ENCODE measurements around the gene SND1.

The SND1 gene

GRCh38 chr7:128006550-128007302, 354.7 kb downstream of the SND1 start:
- in situ Hi-C loops (cut with MboI; ENCODE audit: low pct_unique_long_range_greater_than_20kb, low sequenced_read_pairs, unreplicated experiment) = no loop called here
- TF ChIP-seq, protein P1, sequence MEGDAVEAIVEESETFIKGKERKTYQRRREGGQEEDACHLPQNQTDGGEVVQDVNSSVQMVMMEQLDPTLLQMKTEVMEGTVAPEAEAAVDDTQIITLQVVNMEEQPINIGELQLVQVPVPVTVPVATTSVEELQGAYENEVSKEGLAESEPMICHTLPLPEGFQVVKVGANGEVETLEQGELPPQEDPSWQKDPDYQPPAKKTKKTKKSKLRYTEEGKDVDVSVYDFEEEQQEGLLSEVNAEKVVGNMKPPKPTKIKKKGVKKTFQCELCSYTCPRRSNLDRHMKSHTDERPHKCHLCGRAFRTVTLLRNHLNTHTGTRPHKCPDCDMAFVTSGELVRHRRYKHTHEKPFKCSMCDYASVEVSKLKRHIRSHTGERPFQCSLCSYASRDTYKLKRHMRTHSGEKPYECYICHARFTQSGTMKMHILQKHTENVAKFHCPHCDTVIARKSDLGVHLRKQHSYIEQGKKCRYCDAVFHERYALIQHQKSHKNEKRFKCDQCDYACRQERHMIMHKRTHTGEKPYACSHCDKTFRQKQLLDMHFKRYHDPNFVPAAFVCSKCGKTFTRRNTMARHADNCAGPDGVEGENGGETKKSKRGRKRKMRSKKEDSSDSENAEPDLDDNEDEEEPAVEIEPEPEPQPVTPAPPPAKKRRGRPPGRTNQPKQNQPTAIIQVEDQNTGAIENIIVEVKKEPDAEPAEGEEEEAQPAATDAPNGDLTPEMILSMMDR (IDR thresholded peaks at IDR 0.05; ENCODE audit: extremely low read depth, insufficient read depth, missing control alignments) = no peak
- DNase-seq (ENCODE audit: low spot score) = no peak

DNA sequence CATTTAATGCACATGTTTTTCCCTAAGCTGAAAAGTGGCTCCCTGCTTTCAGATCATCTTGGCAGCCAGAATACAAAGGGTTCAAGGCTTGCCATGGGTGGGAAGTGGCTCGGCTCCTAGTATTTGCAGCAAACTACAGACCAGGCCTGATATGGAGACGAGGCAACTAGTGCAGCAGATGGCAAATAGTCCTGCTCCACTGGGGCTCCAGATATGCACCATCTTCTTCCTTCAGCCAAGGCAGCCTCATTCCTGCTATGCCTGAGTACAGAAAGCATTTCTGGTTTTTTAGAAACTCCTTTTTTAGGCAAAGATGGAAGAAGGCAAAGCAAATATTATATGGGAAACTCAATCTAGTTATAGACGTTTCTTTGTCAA, 355.3 kb downstream of the SND1 start:
- in situ Hi-C loops (cut with MboI; ENCODE audit: low pct_unique_long_range_greater_than_20kb, low sequenced_read_pairs, unreplicated experiment) = no loop called here
- TF ChIP-seq, protein P1 (IDR thresholded peaks at IDR 0.05; ENCODE audit: extremely low read depth, insufficient read depth, missing control alignments) = no peak
- DNase-seq (ENCODE audit: low spot score) = no peak

DNA sequence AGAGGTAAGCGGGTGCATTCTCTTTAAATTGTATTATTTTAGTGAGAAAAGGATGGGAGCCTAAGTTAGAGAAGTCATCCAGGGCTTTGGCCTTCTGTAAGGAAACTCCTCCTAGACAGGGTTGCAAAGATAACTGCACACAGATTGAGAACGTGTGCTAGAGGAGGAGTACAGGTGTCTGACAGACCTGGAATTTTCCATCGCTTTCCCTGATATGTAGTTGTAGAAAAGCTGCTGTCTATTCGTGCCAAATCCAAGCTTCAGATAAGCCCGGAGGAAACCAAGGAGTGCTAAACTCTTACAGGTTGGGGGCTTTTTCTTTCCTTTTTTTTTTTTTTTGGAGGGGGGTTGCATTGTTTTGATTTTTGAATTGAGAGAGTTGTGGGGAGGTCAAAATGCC, 356.1 kb downstream of the SND1 start:
- DNase-seq (ENCODE audit: low spot score) = no peak
- in situ Hi-C loops (cut with MboI; ENCODE audit: low pct_unique_long_range_greater_than_20kb, low sequenced_read_pairs, unreplicated experiment) = no loop called here
- TF ChIP-seq, protein P1 (IDR thresholded peaks at IDR 0.05; ENCODE audit: extremely low read depth, insufficient read depth, missing control alignments) = no peak

DNA sequence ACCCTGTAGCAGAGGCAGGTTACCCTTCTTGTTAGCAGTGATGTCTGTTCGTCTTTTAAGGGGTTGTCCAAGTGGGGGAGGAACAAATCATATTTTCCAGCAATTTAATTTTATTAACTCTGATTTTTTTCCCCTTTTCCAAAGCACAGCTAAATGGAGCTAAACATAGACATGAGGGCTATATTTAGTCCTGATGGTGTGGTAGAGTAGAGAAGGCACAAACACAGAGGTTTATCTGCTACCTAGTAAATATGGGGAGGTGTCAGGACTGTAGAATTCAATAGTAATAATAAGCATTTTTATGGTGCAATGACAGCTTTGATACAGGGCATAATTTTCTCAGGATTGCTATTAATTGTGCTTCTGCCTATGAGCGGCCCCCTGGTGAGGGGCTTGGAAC, 356.8 kb downstream of the SND1 start:
- TF ChIP-seq, protein P1 (IDR thresholded peaks at IDR 0.05; ENCODE audit: extremely low read depth, insufficient read depth, missing control alignments) = no peak
- in situ Hi-C loops (cut with MboI; ENCODE audit: low pct_unique_long_range_greater_than_20kb, low sequenced_read_pairs, unreplicated experiment) = no loop called here
- no peak for DNase-seq (ENCODE audit: low spot score)

GRCh38 chr7:128010391-128011127, 358.6 kb downstream of the SND1 start:
- in situ Hi-C loops (cut with MboI; ENCODE audit: low pct_unique_long_range_greater_than_20kb, low sequenced_read_pairs, unreplicated experiment) = no loop called here
- no peak for DNase-seq (ENCODE audit: low spot score)

DNA sequence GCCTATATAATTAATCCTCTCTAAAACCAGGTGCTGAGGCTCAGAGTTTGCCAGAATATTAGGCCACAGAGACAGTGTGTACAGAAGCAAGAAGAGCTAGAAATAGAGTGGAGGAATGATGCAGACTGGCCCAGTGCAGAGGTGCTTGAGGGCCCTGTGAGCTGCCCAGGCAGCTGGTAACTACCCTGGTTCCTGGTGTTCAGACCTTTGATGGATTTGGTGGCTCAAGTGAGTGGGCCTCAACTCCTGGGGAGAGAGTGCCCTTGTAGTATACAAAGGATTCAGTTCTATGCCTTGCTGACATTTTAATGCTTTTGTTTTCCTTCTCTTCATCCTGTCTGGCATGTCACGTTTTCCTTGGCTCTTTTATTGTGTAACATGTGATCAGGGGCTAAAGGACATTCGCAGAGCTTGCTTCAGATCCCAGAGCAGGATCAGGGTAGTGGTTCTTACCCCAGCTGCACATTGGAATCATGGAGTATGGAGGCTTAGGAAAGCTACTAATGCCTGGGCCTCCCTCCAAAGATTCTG, 359.2 kb downstream of the SND1 start:
- DNase-seq (ENCODE audit: low spot score) = no peak
- TF ChIP-seq, protein P1 (IDR thresholded peaks at IDR 0.05; ENCODE audit: extremely low read depth, insufficient read depth, missing control alignments) = no peak
- in situ Hi-C loops (cut with MboI; ENCODE audit: low pct_unique_long_range_greater_than_20kb, low sequenced_read_pairs, unreplicated experiment) = no loop called here

More at GRCh38 chr7:128010391-128011127, 358.6 kb downstream of the SND1 start:
- TF ChIP-seq, protein P1 (IDR thresholded peaks at IDR 0.05; ENCODE audit: extremely low read depth, insufficient read depth, missing control alignments) = peak; percentile 2
